D721Med (cell line): Measurements from ENCODE around the gene DTX1.

ENCODE experiments used
- DNase-seq: peaks from one replicate; pipeline ENCODE4 v3.0.0; 2011; ENCODE audit warnings: low spot score; ENCODE audit not compliant: insufficient read length
- FAIRE-seq: peaks from 2 replicates; lab custom pipeline; 2011; peaks lifted over from hg19 to GRCh38; lab: Jason Lieb, UNC
- CTCF ChIP-seq: IDR thresholded peaks from 2 replicates; pipeline ENCODE4 v1.5.1; 2012; ENCODE audit warnings: mild to moderate bottlenecking, control low read depth; ENCODE audit not compliant: insufficient read depth; ENCODE audit errors: missing control alignments

Gene DTX1

GRCh38 chr12:113081873-113082272, 25.3 kb downstream of the DTX1 start:
- TF ChIP-seq CTCF: no peak
- DNase-seq (no peak), FAIRE-seq (no peak)

- no peak for DNase-seq
- no peak for FAIRE-seq
- no peak for TF ChIP-seq CTCF
Measured at GRCh38 chr12:113082486-113083148, 26.1 kb downstream of the DTX1 start.

GRCh38 chr12:113083863-113084435, 27.4 kb downstream of the DTX1 start:
- FAIRE-seq (no peak), DNase-seq (no peak)
- no peak for TF ChIP-seq CTCF

- DNase-seq: no peak
- no peak for TF ChIP-seq CTCF
- FAIRE-seq: no peak
Measured at GRCh38 chr12:113086249-113087164, 30.0 kb downstream of the DTX1 start.

- no peak for DNase-seq
- no peak for TF ChIP-seq CTCF
- FAIRE-seq: no peak
Measured at GRCh38 chr12:113087193-113087592, 30.7 kb downstream of the DTX1 start.

GRCh38 chr12:113088037-113088436, 31.5 kb downstream of the DTX1 start:
- DNase-seq: no peak
- FAIRE-seq: no peak
- no peak for TF ChIP-seq CTCF
